Kidney capillary endothelial cell (primary cell): ENCODE data around the gene DDIT4.
A peak's percentile ranks its signal among the peaks of the same experiment; 100 is the strongest.
"Not testable (repeated sequence)": the region's sequence is repeated elsewhere in the genome, so short reads cannot be mapped to it uniquely, and the experiment has no call there.

Source experiments
- DNase-seq: peaks from one replicate; pipeline ENCODE4 v3.0.0-alpha.2; 2018; ENCODE audit warnings: low spot score

The DDIT4 gene

DNA sequence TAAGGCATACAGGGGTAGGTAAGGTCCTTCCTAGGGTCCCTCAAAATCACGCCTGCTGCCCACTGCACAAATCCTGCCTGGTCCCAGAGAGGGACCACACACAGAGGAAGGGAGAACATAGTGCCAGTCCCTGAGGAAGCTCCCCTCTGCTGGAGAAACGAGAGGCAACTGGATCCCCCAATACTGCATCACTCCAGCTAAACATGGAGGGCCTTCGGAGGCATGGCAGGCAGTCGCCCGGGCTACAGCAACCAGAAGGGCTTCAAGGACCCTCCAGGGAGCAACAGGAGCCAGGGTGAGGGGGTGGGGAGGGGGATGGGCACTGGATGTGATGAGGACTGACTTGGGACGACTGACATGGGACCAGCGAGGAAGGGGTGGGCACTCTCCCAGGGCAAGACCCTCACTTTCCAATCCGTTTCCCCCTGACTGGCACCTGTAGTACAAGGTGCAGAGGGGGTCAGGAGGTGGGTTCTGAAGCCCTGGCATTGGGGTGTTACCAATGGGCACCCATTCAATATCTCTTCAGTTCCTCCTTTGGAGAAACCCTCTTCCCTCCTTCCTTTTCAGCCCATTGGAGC lies 21.7 kb downstream of the DDIT4 start:
- DNase-seq: no peak

- DNase-seq: not testable (repeated sequence)
Observed at GRCh38 chr10:72296829-72297280, 23.1 kb downstream of the DDIT4 start.

GRCh38 chr10:72297281-72297804 lies 23.6 kb downstream of the DDIT4 start:
- peak; percentile 94 for DNase-seq

GRCh38 chr10:72297805-72298591 lies 24.3 kb downstream of the DDIT4 start:
- DNase-seq: peak; percentile 97

DNA sequence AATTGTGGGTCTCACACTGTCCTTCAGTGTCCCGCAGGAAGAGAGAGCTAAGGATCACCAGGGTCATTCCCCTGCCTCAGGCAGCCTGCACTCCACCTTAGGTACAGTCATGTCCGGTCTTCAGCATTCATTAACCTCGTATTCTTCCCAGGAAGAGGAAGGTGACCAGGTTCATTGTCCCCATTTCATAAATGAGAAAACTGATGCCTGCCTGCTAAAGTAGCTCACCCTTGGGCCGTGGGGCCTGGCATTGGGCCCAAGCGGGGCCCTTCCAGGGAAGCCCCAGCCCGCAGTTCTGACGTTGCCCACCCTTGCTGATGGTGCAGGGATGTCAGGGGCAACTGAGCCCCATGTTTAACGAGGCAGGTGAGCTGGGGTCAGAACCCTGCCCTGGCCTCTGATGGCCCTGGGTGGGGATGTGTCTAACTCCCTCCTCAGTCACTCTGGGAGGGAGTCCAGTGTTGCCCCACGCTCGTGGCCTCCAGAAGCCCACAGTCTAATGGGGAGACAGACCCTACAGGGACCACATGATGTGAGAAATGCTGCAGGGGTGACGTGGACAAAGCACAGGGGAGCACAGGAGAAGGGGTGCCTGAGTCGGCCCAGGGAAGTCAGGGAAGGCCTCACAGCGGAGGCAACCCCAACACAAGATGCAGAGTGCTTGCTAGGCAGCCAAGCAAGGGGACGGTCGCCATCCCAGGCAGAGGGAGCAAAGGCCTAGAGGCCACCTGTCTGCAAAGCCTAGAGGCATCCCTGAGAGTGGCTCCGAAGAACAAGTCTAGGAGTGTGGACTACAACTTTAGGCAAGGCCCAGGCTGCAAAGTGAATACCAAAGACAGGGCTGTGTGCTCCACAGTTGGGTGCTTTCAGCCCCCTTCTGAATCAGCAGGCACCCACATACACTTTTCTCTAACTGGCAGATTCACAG lies 25.1 kb downstream of the DDIT4 start:
- no peak for DNase-seq

DNA sequence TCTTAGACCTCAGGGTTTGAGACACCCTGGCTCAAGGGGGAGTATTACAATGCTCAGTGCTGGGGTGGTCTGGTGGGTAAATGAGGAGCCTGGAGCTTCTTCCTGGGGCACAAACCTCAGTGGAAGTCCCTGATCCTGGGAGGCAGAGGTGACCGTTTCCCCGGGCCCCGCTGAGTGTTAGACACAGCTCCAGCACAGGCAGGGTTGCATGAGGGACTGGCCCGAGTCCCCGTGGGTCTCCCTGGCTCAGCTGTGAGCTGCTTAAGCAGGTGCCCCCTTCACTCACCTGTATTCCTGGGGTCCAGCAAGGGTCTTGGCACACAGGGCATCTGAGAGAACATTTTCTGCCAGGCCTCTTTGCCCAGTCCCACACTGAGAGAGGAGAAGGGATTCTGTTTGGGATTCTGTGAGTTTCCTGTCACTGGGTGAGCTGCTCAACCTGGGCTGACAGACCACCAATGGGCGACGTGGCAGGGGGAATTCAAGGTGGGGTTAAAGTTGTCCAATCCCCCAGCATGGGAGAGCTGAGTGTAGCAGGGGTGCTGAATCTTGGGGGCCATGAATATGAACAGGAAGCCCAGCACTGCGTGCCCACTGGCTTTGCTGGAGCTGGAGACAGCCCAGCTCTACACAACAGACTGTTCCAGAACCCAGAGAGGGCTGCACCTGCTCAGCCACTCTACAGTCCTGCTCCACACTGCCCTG lies 29.9 kb downstream of the DDIT4 start:
- DNase-seq: no peak

DNA sequence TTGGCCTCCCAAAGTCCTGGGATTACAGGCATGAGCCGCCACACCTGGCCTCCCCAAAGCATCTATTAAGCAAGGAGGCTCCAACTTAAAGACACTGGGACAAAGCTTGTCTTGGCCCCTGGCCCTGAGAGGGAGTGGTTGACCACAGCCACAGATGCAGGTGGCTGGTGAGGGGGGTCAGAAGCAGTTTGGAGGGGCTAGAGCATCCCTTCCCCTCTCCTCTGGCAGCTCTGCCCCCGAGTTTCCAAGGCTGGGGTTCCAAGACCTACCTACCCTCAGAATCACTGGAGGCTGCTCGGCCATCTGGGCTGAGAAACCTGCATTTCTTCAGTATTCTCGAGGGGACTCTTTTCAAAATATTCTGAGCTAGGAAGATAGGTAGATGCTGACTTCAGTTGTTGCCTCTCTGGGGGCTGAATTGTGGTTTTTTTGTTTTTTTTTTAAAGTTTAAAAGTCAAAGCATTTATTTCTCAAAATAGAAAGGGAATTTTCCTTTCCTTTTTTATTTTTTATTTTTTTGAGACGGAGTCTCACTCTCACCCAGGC lies 32.6 kb downstream of the DDIT4 start:
- no peak for DNase-seq

- DNase-seq: not testable (repeated sequence)
Observed at GRCh38 chr10:72307711-72308110, 34.0 kb downstream of the DDIT4 start.

- DNase-seq: peak; percentile 95
Observed at GRCh38 chr10:72308320-72308987, 34.7 kb downstream of the DDIT4 start.

DNA sequence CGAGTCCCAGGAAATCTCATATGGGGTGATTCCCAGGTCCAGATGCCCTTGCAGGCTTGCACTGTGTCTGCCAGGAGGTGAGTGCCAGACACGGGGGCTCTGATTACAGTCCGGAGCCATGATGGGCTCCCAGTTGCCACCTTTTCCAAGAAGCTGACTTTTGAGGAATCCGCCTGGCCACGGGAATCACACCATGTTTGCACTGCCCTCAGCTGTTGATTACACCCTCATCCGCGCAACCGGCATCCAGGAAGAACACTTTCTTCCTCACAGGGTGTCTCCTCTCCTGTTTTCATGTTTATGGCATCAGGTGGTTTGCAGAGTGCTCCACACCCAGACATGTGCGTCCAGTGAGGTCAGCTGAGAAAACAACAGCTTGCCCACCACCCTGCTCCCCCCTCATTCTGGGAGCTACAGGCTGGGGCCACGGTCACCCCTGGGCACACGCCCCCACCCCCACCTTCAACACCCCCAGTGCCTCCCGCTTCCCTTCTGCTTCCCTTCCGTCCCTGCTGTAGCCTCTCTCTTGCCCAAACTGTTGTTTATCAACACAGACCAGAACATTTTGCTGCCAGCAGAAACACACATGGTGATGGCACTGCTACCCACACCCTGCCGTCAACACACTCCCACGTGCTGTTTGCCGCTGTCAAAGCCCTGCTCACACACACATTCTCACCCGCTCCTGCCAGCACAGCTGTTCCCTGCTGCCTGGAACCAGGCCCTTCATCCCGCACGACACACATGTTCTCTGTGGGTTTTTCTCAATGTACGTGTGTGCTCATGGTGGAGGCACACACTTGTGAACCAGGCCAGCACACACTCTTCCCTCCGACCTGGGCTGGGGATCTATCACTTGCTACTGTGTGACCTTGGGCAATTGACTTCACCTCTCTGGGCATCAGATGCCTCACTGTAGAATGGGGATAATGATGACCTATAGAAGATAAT lies 35.8 kb downstream of the DDIT4 start:
- DNase-seq: no peak

DNA sequence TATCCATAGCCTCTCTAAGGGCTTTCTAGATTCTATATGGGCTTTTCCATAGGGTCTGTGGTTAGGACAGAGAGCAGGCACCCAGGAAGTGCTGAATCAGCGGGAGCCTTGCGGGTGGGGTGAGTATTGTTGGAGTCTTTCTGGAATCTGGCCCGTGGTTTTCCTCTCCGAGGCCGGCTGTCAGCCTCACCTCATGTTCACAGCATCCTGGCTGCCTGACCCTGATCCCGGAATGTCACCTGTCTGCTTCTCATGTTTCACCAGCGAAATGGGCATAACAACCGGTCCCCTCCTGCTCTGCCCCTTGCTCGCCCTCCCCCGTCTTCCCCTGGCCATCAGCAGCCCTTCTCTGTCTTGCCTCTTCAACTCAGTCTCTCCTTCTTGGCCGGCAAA lies 36.5 kb downstream of the DDIT4 start:
- DNase-seq: no peak

GRCh38 chr10:72310636-72311035 lies 36.9 kb downstream of the DDIT4 start:
- DNase-seq: no peak

GRCh38 chr10:72311667-72312066 lies 37.9 kb downstream of the DDIT4 start:
- DNase-seq: no peak

GRCh38 chr10:72312865-72313391 lies 39.2 kb downstream of the DDIT4 start:
- no peak for DNase-seq

GRCh38 chr10:72314263-72314662 lies 40.5 kb downstream of the DDIT4 start:
- no peak for DNase-seq

- DNase-seq: no peak
Observed at GRCh38 chr10:72315054-72315453, 41.3 kb downstream of the DDIT4 start.

GRCh38 chr10:72315611-72316385 lies 42.1 kb downstream of the DDIT4 start:
- no peak for DNase-seq

DNA sequence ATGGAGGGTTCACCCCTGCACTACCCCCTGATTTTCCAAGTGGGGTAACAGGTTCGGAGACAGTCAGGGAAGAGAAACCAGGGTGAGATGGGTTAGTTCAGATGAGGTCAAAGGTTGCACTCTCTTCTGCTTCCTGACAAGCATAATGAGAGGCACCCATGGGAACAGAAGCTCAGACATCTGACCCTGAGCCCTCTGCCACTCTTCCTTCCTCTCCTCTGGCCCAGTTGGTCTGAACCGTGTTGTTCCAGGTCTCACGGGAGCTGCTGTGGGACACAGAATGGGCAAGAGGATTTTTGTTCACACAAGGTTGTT lies 42.6 kb downstream of the DDIT4 start:
- no peak for DNase-seq
